GM18520 (cell line): ENCODE data around the gene SLX9.

Source experiments
- ATAC-seq: cut with Tn5 transposase; IDR thresholded peaks from one replicate; pipeline ENCODE4 v1.9.1; 2021; ENCODE audit not compliant: unreplicated experiment

Gene SLX9

DNA sequence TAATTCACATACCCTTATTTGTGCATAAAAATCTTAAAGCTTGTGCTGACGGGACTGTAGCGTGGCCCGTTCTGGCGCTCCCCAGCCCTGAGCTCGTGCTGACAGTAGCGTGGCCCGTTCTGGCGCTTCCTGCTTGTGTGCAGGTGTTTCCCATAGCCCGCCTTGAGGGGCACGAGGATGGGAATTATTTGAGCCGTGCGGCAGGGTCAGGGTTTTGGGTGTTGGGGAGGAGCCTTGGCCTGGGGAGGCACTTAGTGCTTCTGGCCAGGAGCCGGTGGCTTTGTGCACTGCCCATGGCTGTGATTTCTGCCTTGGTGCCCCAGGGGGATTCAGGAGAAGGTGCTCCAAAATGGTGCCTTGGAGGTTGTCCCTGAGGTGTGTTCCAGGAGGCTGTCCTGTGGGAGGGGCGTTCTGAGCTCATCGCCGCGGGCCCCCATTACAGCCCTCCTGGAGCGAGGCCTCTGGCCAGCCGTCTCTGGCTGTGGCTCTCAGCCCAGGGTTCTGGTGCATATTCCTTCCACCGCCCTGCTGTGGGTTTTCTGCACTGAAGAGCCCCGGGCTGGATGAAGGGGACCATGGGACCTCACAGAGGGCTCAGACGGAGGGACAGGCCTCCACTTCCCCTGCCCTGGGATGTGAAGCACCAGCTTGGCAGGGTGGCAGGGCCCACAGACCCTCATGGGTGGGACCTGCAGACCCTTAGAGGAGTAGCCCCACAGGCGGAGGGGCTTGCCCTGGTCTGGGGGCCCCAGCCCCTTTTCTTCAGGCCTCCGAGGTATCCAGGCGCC is 6.6 kb downstream of the SLX9 start:
- ATAC-seq = no peak

GRCh38 chr21:44947111-44947929 is 7.5 kb downstream of the SLX9 start:
- no peak for ATAC-seq

DNA sequence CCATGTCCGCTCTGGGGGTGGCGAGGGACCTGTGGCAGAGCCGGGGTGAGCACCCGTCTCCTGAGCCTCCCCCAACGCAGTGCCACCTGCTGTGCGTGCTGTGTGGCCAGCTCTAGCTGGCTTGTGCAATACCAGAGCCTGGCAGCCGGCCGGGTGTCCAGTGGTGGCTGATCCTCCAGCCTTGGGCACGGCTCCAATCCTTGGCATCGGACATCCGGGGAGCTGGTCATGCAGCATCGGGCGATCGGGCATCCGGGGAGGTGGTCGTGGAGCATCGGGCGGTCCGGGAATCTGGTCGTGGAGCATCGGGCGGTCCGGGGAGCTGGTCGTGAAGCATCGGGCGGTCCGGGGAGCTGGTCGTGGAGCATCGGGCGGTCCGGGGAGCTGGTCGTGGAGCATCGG is 8.1 kb downstream of the SLX9 start:
- no peak for ATAC-seq

- ATAC-seq = no peak
Measured at GRCh38 chr21:44948426-44949120, 8.7 kb downstream of the SLX9 start.

DNA sequence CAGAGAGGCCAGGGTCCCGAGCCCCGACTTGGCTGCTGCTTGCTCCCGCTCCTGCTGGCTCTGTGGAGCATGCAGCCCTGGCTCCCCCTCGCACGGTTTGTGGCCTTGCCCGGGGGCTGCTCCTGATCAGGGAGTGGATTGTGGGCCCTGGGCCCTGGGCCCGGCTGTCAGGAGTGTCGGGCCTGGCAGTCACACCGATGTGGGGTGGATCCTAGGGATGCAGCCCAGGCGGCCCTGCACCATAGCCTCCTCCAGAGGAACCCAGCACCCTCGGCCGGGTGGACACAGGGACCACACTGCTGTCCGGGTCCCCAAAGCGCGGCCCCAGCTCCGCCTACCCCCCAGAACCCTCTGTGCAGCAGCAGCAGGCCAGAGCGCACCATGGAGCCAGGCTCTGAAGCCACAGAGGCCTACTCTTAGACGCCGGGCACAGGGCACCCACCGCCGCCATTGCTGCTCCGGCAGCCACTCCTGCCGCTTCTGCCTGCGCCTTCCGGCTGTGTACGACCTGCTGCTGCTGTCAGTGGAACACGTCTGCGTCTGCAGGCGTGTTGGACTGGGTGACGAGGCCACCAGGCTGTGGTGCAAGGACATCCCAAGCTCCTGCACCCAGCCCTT is 9.4 kb downstream of the SLX9 start:
- ATAC-seq = no peak

DNA sequence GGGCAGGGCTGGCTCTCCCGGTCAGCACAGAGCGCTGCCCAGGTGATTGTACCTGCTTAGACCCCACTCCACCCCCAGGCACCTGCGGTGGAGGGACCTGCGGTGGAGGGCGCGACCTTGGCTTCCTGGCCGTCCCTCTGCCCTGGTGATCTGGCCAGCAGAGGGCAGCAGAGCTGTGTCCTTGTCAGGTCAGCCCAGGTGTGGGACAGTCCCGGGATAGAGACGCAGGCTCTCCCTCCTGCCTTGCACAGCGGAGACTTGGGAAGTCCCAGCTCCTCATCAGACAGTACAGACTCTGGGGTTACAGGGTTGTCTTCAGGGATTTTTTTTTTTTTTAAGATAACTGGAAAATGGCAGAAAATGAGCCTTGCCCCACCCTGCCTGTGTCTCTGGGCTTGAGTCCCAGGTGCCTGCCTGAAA is 10.0 kb downstream of the SLX9 start:
- ATAC-seq = no peak

DNA sequence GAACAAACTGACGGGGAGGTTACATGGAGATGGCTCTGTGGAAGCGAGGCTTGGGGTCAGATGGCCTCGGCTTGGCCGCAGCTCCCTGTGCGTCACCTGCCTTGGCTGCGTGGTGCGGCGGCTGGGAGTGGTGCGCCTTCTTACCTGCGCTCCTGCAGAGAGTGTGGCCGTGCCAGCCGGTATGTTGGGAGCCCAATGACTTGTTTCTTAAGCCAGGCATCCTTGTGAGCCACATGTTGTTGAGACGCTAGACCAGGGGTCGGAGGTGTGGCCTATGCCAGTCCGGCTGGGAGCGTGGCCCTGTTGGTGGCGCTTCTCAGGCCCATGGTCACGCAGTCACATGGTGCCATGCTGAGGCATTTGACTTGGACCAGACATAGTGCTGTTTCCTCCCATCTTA is 10.5 kb downstream of the SLX9 start:
- no peak for ATAC-seq

- ATAC-seq = no peak
Measured at GRCh38 chr21:44951186-44951915, 11.5 kb downstream of the SLX9 start.

DNA sequence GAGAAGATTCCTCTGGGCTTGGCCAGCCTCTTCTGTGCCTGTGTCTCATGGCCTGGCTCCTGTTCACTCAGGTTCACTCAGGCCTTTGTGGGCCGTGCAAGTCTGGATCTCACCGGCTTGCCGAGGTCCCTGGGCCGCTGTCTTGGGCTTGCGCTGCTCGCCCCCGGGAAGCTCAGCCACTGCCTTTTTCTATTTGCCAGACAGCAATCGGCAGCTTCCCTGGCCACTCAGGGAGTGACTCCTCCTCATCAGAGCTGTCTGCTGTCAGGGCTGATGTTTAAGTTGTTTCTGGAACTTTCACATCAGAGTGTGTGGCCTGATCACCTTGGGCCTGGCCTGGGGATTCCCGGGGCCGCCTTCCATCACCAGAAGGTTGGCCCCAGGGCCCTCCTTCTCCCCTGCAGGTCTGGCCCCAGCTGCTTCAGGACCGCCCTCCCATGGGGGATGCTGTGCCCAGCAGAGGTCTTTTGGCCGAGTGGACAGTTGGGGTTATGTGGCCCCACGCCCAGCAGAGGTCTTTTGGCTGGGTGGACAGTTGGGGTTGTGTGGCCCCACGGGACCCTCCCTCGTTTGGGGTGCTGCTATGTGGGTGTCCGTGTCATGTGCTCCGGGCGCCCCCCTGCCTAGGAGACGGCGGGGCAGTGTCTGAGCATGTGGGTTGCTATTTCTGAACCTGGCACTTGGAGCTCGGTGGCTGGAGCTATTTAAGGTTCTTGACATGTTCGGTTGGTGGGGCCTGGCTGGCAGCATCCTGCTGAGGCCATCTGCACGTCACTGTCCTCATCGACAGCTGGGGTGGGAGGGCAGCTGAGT is 12.5 kb downstream of the SLX9 start:
- no peak for ATAC-seq

DNA sequence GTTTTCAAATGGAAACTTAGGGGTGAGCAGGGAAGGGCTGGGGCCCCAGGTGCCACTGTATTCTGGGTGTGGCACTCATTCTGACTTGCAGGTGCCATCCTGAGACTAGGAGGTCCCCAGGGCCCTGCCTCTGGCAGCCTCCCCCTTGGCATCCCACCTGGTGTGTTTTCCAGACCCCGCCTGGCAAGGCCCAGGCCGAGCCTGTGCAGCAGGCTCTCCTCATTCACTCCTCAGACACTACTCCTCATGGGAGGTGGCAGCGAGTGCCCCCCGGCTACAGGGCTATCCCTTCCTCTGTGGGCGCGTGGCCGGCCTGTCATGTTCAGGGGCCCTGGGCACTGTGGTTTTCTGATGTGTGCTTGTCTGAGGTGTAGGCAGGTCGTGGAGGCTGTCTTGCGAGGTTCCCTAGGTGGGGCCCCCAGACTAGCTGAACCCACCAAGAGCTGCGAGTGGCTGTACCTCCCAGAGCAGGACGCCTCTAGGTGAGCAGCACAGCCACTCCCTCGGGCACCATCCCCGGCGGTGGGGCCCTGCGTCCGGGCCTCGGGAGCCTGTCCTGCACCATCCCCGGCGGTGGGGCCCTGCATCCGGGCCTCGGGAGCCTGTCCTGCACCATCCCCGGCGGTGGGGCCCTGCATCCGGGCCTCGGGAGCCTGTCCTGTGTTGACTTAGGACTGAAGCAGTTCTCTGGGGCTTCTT is 13.2 kb downstream of the SLX9 start:
- no peak for ATAC-seq

GRCh38 chr21:44953628-44954021 is 13.8 kb downstream of the SLX9 start:
- no peak for ATAC-seq

GRCh38 chr21:44954281-44954771 is 14.5 kb downstream of the SLX9 start:
- ATAC-seq = no peak

GRCh38 chr21:44955141-44955797 is 15.4 kb downstream of the SLX9 start:
- ATAC-seq = no peak

DNA sequence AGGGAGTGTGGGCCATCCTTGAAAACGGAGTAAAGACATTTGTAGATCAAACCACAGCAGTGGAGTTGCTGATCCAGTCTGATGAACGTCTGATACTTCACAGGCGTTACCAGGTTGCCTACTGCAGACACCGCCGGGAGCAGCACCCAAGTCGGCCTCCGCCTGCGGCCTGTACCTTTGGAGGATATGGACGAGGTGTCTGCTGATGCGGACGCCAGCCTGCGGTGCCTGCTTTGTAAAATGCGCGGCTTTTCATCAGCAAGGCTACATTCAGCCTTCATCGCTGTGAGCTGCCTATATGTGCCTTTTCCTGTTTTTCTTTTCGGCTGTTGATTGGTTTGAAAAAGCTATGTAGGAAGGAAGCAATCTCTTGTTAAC is 16.0 kb downstream of the SLX9 start:
- no peak for ATAC-seq

DNA sequence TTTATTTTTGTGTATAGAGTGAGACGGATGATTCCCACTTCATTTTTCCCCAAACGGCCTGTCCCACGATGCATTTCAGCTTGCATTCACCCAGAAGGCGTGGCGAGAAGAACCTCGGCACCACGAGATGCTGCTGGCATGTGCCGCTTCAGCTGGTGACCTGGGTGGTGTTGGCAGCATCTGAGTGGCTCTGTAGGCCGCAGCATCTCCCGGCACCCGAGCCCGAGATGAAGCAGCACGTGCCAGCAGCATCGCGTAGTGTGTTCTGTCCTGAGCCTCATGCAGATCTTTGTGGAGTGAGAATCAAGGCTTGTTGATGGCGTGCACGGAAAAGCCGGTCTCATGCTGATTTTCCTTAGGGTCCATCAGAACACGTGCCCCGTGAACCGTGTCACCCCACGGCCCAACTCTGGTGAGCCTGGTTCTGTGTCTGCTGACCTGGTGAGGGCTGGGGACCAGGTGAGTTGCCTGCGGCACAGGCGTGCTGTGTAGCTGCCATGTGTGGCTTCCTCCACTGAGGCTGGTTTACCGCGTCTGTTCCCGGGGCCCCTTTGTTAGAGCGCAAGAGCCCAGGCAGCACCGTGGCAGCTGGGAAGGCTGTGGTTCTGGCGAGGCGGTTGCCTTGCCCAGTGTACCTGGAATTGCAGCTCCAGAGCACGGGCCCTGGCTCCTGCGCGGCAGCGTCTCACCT is 16.7 kb downstream of the SLX9 start:
- ATAC-seq = no peak

- ATAC-seq = no peak
Measured at GRCh38 chr21:44957047-44957831, 17.4 kb downstream of the SLX9 start.

DNA sequence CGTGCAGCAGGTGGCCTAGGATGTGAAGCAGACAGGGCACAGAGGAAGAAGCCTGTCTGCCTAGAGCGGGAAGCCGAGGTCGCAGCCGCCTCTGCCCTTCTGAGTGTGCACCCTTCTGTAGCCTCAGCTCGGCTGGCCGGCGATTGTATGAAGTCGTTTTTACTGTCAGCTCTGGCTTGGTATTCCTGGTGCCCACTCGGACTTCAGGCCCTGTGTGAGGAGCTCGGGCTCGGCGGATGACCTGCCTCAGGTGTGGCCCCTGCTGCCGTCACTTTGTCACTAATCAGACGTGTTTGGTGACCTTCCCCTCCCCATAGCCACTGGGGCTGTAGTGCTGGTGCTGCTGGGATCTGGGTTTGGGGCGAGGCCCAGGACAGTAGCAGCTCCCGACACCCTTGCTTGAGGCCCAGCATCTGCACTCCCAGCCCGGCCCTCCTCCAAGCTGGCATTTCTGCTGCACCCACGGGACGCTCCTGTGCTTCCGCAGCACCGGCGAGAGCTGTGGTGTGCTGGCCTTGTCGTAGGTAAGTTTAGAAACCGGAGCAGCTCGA is 18.1 kb downstream of the SLX9 start:
- no peak for ATAC-seq
